Germinal center (tissue), 1 donor: Measurements from ENCODE around the gene SUPT6H.
"Not testable (repeated sequence)": the region's sequence is repeated elsewhere in the genome, so short reads cannot be mapped to it uniquely, and the experiment has no call there.

ENCODE experiments used
- DNase-seq: peaks from one replicate; pipeline ENCODE4 v3.0.0; 2012; ENCODE audit warnings: mixed read lengths, low spot score

SUPT6H gene

GRCh38 chr17:28719021-28719433 lies 57.0 kb downstream of the SUPT6H start:
- no peak for DNase-seq

- DNase-seq: no peak
Measured at GRCh38 chr17:28720247-28720996, 58.4 kb downstream of the SUPT6H start.

- not testable (repeated sequence) for DNase-seq
Measured at GRCh38 chr17:28720997-28721329, 59.0 kb downstream of the SUPT6H start.

- DNase-seq: no peak
Measured at GRCh38 chr17:28722417-28723158, 60.6 kb downstream of the SUPT6H start.

- no peak for DNase-seq
Measured at GRCh38 chr17:28723159-28723835, 61.3 kb downstream of the SUPT6H start.

GRCh38 chr17:28723836-28724499 lies 62.0 kb downstream of the SUPT6H start:
- DNase-seq: not testable (repeated sequence)

GRCh38 chr17:28724500-28725165 lies 62.6 kb downstream of the SUPT6H start:
- peak; percentile 57 for DNase-seq

- no peak for DNase-seq
Measured at GRCh38 chr17:28725166-28725659, 63.2 kb downstream of the SUPT6H start.

- DNase-seq: peak; percentile 38
Measured at GRCh38 chr17:28725660-28726225, 63.7 kb downstream of the SUPT6H start.

GRCh38 chr17:28726226-28726626 lies 64.2 kb downstream of the SUPT6H start, which contains the start of gene TLCD1:
Gene TLCD1 (minus strand): TSS chr17:28726233. CDS start chr17:28726097, 136 bp downstream.
- peak; percentile 84 for DNase-seq

GRCh38 chr17:28726627-28727491 lies 64.9 kb downstream of the SUPT6H start:
- DNase-seq: peak; percentile 87

GRCh38 chr17:28728364-28729200 lies 66.6 kb downstream of the SUPT6H start, which contains the start of gene NEK8:
Gene NEK8 (plus strand): TSS chr17:28728788. CDS start chr17:28728814, 26 bp downstream.
- DNase-seq: peak; percentile 91

GRCh38 chr17:28729950-28730330 lies 67.9 kb downstream of the SUPT6H start:
- no peak for DNase-seq

GRCh38 chr17:28733346-28733745 lies 71.3 kb downstream of the SUPT6H start:
- DNase-seq: no peak

- no peak for DNase-seq
Measured at GRCh38 chr17:28734712-28735241, 72.8 kb downstream of the SUPT6H start.

GRCh38 chr17:28735242-28735722 lies 73.3 kb downstream of the SUPT6H start:
- no peak for DNase-seq

GRCh38 chr17:28735913-28736769 lies 74.1 kb downstream of the SUPT6H start:
- DNase-seq: not testable (repeated sequence)

GRCh38 chr17:28737316-28737715 lies 75.3 kb downstream of the SUPT6H start:
- DNase-seq: no peak
